ENCODE results near the gene IQSEC3. TPM values are rescaled to one million over a fixed set of nuclear protein-coding genes. Genes with fewer than 3 reads are reported as not detected.
A peak's percentile ranks its signal among the peaks of the same experiment; 100 is the strongest.

Gene IQSEC3
- total RNA-seq, 1 experiment from 2014 or later = not detected

GRCh38 chr12:163406-163986, 96.9 kb downstream of the IQSEC3 start:
- DNase-seq (ENCODE audit: low read depth) = no peak

- DNase-seq (ENCODE audit: low read depth) = no peak
Observed at GRCh38 chr12:164207-164606, 97.6 kb downstream of the IQSEC3 start.

GRCh38 chr12:165862-166368, 99.3 kb downstream of the IQSEC3 start:
- DNase-seq (ENCODE audit: low read depth) = no peak

GRCh38 chr12:166425-167075, 100.0 kb downstream of the IQSEC3 start:
- no peak for DNase-seq (ENCODE audit: low read depth)

GRCh38 chr12:167959-168600, 101.5 kb downstream of the IQSEC3 start:
- no peak for DNase-seq (ENCODE audit: low read depth)

- DNase-seq (ENCODE audit: low read depth) = peak; percentile 14
Observed at GRCh38 chr12:168763-169525, 102.4 kb downstream of the IQSEC3 start.

GRCh38 chr12:169528-170370, 103.2 kb downstream of the IQSEC3 start:
- DNase-seq (ENCODE audit: low read depth) = no peak

- no peak for DNase-seq (ENCODE audit: low read depth)
Observed at GRCh38 chr12:170371-171225, 104.0 kb downstream of the IQSEC3 start.

GRCh38 chr12:171276-171675, 104.7 kb downstream of the IQSEC3 start:
- DNase-seq (ENCODE audit: low read depth) = no peak

GRCh38 chr12:171743-172676, 105.4 kb downstream of the IQSEC3 start:
- no peak for DNase-seq (ENCODE audit: low read depth)

GRCh38 chr12:172732-173161, 106.2 kb downstream of the IQSEC3 start:
- DNase-seq (ENCODE audit: low read depth) = no peak

GRCh38 chr12:174124-174523, 107.6 kb downstream of the IQSEC3 start:
- DNase-seq (ENCODE audit: low read depth) = no peak

GRCh38 chr12:174596-174995, 108.0 kb downstream of the IQSEC3 start:
- DNase-seq (ENCODE audit: low read depth) = no peak

GRCh38 chr12:175250-175649, 108.7 kb downstream of the IQSEC3 start:
- DNase-seq (ENCODE audit: low read depth) = no peak

- no peak for DNase-seq (ENCODE audit: low read depth)
Observed at GRCh38 chr12:175759-176158, 109.2 kb downstream of the IQSEC3 start.

GRCh38 chr12:176321-177181, 110.0 kb downstream of the IQSEC3 start:
- DNase-seq (ENCODE audit: low read depth) = peak; percentile 74

- DNase-seq (ENCODE audit: low read depth) = no peak
Observed at GRCh38 chr12:177336-177979, 110.9 kb downstream of the IQSEC3 start.

Data from M059J (cell line).